ENCODE results near the gene SNRPA. TPM values are rescaled to one million over a fixed set of nuclear protein-coding genes. Genes with fewer than 3 reads are reported as not detected.

The SNRPA gene
- total and polyA plus RNA-seq, 2 of the 13 experiments (the other 11 are each of a cell fraction or from before 2014, with no cell fraction given), result 59.6 to 162 TPM

DNA sequence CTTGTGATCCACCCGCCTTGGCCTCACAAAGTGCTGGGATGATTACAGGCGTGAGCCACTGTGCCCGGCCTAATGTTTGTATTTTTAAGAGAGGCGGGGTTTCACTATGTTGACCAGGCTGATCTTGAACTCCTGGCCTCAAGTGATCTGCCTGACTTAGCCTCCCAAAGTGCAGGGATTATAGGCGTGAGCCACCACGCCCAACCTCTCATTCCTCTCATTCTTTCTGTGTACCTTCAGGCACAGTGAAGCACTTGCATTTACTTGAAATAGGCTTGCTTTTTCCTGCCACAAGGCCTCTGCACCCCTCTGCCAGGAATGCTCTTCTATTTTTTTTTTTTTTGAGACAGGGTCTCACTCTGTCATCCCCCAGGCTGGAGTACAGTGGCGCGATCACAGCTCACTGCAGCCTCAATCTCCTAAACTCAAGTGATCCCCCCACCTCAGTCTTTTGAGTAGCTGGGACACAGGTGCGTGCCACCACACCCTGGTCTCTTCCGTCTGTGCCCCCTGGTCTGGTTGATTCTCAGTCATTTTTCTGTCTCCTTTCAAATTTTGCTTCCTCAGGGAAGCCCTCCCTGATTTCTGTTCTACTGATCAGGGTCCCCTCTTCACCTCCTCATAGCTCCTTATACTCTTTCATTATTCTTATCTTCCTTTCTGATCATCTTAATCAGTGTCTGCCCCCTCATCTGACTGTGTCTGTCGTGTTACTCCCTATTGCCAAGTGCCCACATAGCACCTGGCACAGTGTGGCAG lies 15.8 kb upstream of the SNRPA start:
- peaks cover 30 to 78% of the 10 kb centered on the region in 2 experiments for H3K36me3 ChIP-seq (replicated peaks in 1 of 2; ENCODE audit: control insufficient read depth in 1 of 2, insufficient read depth in 2 of 2, low read length in 2 of 2)

More for the DNA sequence above, 15.8 kb upstream of the SNRPA start:
- FAIRE-seq, result no peak
- TF ChIP-seq ZNF83 (CRISPR knock-in tag; IDR thresholded peaks at IDR 0.05; ENCODE audit: borderline replicate concordance) (no peak), ELF4 (CRISPR knock-in tag; IDR thresholded peaks at IDR 0.05; ENCODE audit: borderline replicate concordance) (no peak), ZNF260 (CRISPR knock-in tag; IDR thresholded peaks at IDR 0.05; ENCODE audit: borderline replicate concordance, low read depth) (no peak), ATF7-NPFF (CRISPR knock-in tag; IDR thresholded peaks at IDR 0.05; ENCODE audit: low read depth) (no peak), ZFAT (CRISPR knock-in tag; conservative IDR thresholded peaks at IDR 0.05) (no peak), GLI4 (CRISPR knock-in tag; IDR thresholded peaks at IDR 0.05; ENCODE audit: borderline replicate concordance) (no peak), ZBTB3 (CRISPR knock-in tag; IDR thresholded peaks at IDR 0.05; ENCODE audit: borderline replicate concordance, low read depth) (no peak), ZFP36L1 (CRISPR knock-in tag; IDR thresholded peaks at IDR 0.05) (no peak), NFRKB (IDR thresholded peaks at IDR 0.05) (no peak)
- TF ChIP-seq, protein P1, sequence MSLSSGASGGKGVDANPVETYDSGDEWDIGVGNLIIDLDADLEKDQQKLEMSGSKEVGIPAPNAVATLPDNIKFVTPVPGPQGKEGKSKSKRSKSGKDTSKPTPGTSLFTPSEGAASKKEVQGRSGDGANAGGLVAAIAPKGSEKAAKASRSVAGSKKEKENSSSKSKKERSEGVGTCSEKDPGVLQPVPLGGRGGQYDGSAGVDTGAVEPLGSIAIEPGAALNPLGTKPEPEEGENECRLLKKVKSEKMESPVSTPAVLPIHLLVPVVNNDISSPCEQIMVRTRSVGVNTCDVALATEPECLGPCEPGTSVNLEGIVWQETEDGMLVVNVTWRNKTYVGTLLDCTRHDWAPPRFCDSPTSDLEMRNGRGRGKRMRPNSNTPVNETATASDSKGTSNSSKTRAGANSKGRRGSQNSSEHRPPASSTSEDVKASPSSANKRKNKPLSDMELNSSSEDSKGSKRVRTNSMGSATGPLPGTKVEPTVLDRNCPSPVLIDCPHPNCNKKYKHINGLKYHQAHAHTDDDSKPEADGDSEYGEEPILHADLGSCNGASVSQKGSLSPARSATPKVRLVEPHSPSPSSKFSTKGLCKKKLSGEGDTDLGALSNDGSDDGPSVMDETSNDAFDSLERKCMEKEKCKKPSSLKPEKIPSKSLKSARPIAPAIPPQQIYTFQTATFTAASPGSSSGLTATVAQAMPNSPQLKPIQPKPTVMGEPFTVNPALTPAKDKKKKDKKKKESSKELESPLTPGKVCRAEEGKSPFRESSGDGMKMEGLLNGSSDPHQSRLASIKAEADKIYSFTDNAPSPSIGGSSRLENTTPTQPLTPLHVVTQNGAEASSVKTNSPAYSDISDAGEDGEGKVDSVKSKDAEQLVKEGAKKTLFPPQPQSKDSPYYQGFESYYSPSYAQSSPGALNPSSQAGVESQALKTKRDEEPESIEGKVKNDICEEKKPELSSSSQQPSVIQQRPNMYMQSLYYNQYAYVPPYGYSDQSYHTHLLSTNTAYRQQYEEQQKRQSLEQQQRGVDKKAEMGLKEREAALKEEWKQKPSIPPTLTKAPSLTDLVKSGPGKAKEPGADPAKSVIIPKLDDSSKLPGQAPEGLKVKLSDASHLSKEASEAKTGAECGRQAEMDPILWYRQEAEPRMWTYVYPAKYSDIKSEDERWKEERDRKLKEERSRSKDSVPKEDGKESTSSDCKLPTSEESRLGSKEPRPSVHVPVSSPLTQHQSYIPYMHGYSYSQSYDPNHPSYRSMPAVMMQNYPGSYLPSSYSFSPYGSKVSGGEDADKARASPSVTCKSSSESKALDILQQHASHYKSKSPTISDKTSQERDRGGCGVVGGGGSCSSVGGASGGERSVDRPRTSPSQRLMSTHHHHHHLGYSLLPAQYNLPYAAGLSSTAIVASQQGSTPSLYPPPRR (CRISPR knock-in tag; IDR thresholded peaks at IDR 0.05; ENCODE audit: borderline replicate concordance), result no peak
- TF ChIP-seq, protein P2, sequence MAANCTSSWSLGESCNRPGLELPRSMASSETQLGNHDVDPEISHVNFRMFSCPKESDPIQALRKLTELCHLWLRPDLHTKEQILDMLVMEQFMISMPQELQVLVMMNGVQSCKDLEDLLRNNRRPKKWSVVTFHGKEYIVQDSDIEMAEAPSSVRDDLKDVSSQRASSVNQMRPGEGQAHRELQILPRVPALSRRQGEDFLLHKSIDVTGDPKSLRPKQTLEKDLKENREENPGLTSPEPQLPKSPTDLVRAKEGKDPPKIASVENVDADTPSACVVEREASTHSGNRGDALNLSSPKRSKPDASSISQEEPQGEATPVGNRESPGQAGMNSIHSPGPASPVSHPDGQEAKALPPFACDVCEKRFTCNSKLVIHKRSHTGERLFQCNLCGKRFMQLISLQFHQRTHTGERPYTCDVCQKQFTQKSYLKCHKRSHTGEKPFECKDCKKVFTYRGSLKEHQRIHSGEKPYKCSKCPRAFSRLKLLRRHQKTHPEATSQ (CRISPR knock-in tag; IDR thresholded peaks at IDR 0.05; ENCODE audit: borderline replicate concordance), result no peak
- WGBS (ENCODE audit: low lambda C conversion rate), result 87% methylated on average over 11 of the region's 11 CpGs
- Histone ChIP-seq H3K79me2 (ENCODE audit: insufficient read depth, low read length) (no peaks in the 10 kb centered on the region), H3K4me3 (replicated peaks in 1 of 3; ENCODE audit: insufficient read depth in 1 of 3, low read depth in 2 of 3, low read length in 3 of 3) (no peak overlapping the region), H3K27me3 (ENCODE audit: control insufficient read depth in 1 of 2, insufficient read depth in 2 of 2, low read length in 2 of 2) (no peaks in the 10 kb centered on the region), H3K27ac (ENCODE audit: extremely low read length, insufficient read depth, low read length) (peak overlapping the region; percentile 30), H4K20me1 (ENCODE audit: insufficient read depth, low read length) (no peaks in the 10 kb centered on the region), H3K9me3 (ENCODE audit: low read length) (no peaks in the 10 kb centered on the region), H3K4me2 (ENCODE audit: low read depth, low read length) (no peak overlapping the region), H3K4me1 (ENCODE audit: insufficient read depth, low read length) (peaks cover 19% of the 10 kb centered on the region), H2AFZ (ENCODE audit: low read length) (no peak overlapping the region), H3K9ac (ENCODE audit: insufficient read depth, low read depth, low read length) (no peak overlapping the region)
- CTCF ChIA-PET (ENCODE audit: low intra/inter-chr PET ratio, low total read pairs), result no interaction called here
- in situ Hi-C loops (cut with HindIII; ENCODE audit: extremely low pct_ligation_motif_present, low pct_unique_long_range_greater_than_20kb), result no loop called here
- intact Hi-C loops (cut with micrococcal nuclease; ENCODE audit: unreplicated experiment), result no loop called here
- no peak for DNase-seq (ENCODE audit: low spot score)
- ATAC-seq, result no peak
- no TSS peak for BruUV-seq (replicated peaks)
- POLR2A ChIA-PET, result interaction anchor here (1.3 to 1.5 kb wide), 2 partner anchors 15 to 18 kb away, joined by 4 read pairs; partner anchors contain the start of genes ACTMAP and ITPKC

All from HepG2 (cell line).